Measurements from ENCODE around the gene MAPKAP1.

- no peak for TF ChIP-seq CTCF (IDR thresholded peaks at IDR 0.05)
- no peak for TF ChIP-seq POLR2AphosphoS5 (IDR thresholded peaks at IDR 0.05)
Observed at GRCh38 chr9:125589287-125589686, 117.7 kb downstream of the MAPKAP1 start.
